ENCODE measurements around the gene LRRC47.
"Not testable (repeated sequence)": the region's sequence is repeated elsewhere in the genome, so short reads cannot be mapped to it uniquely, and the experiment has no call there.

The LRRC47 gene

DNA sequence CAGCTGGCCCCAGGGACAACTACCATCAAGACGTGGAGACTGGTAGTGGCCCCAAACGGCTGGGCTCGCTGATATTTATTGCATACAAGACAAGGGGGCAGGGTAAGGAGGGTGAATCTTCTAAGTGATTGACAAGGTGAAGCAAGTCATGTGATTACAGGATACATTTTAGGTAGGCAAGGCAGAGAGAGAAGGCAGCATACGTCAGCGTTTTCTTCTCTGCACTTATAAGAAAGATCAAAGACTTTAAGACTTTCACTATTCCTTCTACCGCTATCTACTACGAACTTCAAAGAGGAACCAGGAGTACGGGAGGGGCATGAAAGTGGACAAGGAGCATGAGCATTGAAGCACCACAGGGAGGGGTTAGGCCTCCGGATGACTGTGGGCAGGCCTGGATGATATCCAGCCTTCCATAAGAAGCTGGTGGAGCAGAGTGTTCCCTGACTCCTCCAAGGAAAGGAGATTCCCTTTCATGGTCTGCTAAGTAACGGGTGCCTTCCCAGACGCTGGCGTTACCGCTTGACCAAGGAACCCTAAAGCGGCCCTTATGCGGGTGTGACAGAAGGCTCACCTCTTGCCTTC is 47.9 kb downstream of the LRRC47 start:
- DNase-seq (ENCODE audit: low read depth, low spot score): not testable (repeated sequence)

DNA sequence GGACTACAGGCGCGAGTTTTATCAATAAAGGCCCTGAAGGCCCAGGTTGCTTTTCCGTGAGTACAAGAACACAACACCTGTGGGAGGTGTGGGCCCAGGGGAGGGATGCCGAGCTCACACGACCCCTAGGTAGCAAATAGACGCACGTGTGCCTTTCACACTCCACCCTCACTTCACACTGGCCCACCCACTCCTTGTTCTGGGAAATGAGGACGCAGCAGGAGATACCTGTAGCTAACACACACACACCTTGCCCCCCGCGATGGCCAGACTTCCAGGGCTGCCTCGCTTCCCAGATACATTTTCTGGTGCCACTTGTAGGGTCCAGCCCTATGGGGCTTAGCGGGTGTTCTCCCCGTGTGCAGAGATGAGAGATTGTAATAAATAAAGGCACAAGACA is 48.4 kb downstream of the LRRC47 start:
- DNase-seq (ENCODE audit: low read depth, low spot score): no peak

DNA sequence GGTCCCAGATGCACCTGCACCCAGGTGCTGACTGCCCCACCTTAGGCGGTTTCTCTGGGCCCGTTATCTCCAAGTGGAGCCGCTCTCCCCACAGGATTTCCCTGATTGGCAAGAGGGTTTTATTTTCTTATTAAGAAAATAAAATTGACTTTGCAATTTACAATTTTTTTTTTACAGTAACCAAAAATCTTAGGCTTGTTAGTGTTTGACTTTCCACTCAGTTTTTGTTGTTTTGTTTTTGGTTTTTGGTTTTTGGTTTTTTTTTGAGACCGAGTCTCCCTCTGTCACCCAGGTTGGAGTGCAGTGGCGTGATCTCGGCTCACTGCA is 48.8 kb downstream of the LRRC47 start:
- no peak for DNase-seq (ENCODE audit: low read depth, low spot score)

DNA sequence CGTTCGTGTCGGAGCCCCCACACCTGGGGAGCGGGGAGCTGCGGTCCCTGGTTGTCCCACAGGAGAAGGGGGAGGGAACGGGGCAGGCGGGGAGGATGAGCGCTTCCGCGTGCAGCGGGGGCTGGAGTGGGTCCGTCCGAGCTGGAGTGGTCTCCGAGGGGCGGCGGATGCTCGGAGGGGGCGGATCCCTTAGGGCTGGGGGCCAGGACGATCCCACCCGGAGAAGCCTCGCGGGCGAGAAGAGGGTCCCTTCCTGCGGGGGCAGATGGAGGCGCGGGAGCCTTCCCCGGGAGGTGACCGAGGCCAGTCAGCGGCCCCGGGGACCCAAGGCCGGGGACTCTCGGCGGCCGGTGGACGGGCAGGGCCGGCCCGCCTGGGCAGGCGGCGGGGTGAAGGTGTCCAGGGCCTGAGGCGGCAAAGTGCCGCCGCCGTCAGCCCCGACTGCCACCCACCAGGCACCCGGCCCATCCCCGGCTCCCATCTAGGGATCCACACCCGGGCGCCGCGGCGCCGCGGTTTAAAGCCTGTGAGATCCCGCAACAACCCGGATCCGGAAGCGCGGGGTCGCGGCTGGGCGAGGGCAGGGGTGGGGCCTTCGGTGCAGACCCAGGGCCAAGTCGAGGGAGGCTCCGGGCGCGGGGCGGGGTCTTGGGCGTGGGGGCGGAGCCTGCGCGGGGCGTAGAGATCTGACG is 49.3 kb downstream of the LRRC47 start:
- DNase-seq (ENCODE audit: low read depth, low spot score): peak; percentile 50

DNA sequence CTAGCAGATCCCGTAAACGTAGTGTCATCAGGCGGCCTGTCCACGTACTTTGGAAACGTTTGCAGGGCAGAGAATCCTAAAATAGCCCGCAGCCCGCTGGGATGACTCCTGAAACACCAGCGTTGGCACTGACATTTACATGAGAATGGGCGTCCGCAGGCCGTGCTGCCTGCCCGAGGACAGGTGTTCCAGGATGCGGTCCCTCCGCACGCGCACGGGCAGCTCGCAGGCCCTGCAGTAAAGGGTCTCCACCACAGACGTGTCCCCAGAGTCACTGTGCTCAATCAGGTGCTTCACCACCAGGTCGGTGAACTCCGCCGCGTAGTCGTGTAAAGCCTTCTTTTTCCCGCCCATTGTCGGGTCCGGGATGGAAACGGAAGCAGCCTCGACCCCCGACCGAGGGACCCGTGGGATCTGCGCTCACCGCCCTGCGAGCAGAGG is 49.9 kb downstream of the LRRC47 start:
- DNase-seq (ENCODE audit: low read depth, low spot score): no peak

DNA sequence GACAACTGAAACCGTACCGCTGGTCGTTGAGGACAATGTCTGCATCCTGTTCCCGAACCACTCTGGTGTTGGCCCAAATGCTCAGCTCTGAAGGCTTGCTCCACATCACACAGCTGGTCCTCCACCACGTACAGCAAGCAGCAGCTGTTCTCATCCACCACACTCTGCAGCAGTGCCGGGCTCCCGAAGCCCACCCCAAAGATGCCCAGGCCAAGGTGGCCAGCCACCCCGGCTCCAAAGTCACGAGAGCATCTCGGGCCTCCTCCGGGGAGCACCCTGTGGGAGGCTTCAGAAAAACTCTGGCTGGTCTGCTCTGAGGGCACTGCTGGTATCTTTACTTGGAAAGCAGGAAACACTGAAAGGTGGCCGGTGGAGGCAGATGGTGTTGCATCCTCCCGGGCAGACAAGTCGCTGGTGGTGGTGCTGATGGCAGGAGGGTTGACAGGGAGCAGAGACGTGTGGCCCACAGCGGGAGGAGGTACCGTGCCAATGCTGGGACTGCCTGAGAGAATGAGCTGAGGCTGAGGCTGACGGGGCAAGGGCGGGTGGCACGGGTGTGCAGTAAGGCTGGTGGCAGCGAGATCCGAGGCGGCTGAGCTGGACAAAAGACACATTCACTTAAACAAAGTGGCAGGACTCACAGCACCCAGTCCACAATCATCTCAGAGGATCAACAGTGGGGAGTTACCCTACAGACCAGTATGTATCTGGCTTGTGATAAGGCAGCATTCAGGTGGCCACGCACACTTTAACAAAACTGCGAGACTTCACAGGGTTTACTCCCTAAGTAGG is 50.5 kb downstream of the LRRC47 start:
- DNase-seq (ENCODE audit: low read depth, low spot score): no peak

DNA sequence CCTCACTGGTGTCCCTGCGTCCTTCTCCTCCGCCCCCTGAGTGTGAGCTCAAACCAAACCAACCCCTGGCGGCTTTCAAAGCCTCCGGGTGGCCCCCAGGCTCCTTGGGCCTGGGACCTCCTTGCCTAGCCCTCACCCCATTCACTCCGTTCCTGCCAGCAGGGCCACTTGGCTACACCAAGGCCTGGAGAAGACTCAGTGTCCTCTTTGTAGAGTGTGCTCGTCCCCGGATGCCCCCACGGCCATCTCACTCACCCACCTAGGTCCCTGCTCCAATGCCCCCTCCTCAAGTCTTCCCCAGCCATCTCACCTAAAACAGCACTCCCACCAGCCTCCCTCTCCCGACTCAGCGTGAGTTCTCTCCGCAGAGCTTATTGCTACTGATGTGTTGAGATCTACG is 51.2 kb downstream of the LRRC47 start:
- DNase-seq (ENCODE audit: low read depth, low spot score): no peak

DNA sequence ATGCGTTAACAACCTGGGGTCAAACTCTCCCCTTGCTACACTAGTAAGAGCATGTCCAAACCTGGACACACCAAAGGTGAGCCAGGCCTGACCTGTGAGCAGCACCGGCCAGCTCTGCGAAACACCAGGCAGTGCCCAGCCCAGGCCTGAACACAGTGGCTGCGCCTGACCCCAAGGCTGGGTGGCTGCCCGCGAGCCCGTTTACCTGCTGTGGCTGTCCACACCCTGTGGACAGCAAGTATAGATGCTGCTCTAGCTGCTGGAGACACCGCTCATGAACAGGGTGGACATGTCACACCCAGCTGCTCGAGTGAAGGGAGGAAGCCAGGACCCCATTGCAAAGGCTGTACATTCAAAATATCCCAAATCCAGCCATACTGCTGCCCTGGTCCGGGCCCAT is 51.7 kb downstream of the LRRC47 start:
- no peak for DNase-seq (ENCODE audit: low read depth, low spot score)

DNA sequence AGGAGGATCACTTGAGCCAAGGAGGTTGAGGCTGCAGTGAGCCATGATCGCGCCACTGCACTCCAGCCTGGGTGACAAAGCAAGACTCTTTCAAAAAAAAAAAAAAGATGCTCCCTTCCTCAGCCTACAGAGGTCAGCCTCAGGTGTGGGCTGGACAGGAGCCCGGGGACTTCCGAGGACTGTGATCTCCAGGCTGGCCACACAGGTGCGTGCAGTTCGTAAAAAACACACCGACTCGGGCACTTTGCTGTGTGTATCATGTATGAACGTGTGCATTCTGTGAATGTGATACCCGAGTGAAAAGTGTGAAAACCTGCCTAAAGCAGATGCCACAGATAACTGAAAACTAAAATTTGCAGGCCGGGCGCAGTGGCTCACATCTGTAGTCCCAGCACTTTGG is 52.5 kb downstream of the LRRC47 start:
- DNase-seq (ENCODE audit: low read depth, low spot score): no peak

DNA sequence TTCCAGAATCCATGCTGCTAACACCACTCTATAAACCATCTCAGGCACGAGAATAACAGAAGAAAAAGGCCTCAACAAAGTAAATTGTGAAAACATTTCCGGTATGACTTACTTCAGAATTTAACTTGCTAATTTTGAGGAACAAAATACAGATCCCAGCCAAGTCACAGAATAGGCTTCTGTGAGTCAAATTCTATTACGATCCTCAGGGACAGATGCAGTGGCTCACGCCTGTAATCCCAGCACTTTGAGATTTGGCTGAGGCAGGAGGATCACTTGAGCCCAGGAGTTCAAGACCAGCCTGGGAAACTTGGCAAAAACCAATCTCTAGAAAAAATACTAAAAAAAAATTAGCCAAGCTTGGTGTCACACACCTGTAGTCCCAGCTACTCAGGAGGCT is 52.9 kb downstream of the LRRC47 start:
- DNase-seq (ENCODE audit: low read depth, low spot score): no peak

DNA sequence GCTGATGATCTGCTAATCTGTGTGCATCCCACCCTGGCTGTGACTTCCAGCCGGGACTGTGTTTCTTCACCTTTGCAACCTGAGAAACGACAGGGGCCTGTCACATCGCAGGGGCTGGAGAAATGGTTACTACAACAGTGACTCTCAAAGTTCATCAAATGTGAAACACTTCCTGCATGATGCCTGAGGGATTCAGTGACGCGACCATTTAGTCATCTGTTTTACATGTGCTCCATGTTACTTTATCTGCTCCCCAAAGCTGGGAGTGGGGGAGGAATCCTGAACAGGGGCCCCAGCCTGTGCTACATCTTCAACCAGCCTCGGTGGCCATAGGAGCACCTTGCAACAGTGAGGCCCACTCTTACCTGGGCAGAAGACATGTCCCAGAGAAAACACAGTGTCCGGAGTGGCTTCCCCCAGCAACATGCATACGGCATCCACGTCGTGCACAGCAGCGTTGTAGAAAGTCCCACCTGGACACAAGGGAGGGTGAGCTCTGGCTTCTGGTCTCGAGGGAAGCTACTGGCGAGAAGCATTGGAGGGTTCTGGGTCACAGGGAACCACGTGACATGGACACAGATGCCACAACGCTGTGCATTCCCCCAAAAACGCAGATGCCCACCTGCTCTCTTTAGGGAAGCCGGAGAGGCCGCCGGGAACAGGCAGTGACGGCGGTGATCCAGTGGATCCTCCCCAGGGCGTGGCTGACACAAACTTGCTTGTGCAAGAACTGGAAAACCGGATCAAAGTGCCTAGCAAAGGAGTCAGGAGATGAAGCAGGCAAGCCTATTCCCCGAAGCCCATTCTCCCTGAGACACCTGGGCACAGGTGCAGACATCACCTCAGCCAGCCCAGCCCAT is 53.6 kb downstream of the LRRC47 start:
- DNase-seq (ENCODE audit: low read depth, low spot score): no peak

DNA sequence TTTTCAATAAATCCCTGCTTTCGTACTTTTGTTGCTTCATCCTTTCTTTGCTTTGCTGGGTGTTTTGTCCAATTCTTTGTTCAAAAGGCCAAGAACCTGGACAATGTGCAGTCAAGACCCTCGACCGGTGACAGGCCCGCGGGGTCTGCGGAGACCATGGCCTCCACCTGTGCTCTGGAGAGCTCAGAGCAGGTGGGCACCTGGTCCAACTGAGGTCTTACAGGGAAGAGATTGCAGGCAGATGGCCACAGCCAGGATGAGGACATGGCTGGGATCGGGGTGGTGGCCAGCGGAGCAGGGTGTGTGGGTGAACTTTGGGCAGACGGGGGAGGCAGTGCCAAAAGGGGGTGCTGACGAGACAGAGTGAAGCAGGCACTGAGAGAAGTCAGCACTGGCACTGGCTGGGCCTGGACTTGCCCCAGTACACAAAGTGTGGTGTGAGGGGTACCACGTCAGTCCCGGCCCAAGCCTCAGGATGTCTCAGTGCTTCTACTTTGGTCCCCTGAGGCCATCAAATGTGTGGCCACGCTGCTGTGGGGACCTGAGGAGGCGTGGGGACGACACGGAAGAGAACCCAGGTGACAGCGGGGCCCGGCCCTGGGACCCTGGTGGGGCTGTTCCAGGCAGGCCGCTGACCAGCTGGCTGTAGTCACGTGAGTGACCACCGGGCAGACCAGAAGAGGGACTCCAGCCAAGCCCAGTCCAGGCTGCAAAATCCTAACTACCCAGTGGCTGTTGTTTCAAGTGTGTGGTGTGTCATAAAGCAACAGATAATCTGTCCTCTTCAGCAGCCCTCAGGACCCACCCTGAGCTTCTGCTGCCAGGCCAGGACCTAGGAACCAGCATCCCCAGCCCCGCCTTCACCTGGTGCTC is 54.5 kb downstream of the LRRC47 start:
- DNase-seq (ENCODE audit: low read depth, low spot score): no peak

DNA sequence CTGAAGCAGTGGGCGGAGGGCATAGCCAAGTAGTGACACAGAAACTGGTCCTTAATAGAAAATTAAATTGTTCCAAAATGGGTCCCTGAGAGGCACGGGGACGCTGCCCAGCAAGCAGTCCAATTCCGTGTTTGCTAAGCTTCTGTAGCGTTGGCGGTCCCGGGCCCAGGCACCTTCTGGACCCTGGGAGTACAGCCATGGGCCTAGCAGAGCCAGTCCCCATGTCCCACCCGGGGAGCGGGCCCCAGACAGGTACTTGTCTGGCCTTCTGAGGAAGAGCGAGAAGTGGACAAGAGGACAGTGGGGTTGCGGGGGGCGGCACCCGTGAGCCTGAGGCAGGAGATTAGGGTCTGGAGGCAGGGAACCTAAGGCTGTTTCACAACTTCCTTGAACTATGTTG is 55.5 kb downstream of the LRRC47 start:
- no peak for DNase-seq (ENCODE audit: low read depth, low spot score)

DNA sequence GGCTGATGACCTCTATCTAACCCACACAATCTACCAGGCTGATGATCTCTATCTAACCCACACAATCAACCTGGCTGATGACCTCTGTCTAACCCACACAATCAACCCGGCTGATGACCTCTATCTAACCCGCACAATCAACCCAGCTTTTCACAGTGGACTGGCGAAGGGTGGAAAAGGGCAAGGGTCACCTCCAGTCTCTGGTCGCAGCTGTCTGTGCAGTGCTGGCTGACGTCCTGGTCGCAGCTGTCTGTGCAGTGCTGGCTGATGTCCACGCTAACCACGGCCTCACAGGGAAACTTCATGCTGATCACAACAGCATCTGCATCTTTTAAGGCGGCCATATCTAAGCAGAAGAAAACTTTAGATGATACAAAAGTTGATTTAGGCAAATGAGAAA is 56.3 kb downstream of the LRRC47 start:
- DNase-seq (ENCODE audit: low read depth, low spot score): no peak

DNA sequence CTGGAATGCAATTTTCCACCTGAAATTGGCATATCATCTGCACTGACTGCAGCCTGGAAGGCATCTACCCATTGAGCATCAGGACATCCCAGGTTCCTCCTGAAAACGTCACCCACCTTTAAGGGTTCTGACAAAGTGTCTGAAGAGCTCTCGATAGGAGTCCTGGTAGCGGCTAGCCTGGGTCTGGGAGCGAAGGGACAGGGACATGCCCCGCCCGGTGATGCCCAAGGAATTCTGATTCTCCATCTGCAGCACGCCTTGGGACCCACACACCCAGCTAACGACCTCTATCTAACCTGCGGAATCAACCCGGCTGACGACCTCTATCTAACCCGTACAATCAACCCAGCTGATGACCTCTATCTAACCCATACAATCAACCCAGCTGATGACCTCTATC is 57.4 kb downstream of the LRRC47 start:
- DNase-seq (ENCODE audit: low read depth, low spot score): no peak

DNA sequence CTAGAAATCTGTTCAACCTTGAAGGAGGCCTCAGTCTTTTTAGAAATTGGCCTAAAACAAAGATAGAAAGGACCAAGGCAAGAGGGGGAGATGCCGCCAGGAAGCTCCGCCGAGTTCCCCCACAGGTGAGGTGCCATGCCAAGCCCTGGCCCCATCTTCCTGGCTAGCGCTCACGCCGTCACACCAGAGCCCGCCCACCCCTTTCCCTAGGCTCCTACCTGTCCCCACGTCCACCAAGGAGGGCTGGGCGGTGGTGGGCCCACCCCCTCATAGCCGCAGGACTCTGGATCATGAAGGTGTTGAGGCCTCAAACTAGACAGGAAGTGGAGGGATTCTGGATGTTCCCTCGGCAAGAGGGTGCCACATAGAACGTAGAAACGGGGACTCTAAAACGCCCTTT is 59.6 kb downstream of the LRRC47 start:
- no peak for DNase-seq (ENCODE audit: low read depth, low spot score)

DNA sequence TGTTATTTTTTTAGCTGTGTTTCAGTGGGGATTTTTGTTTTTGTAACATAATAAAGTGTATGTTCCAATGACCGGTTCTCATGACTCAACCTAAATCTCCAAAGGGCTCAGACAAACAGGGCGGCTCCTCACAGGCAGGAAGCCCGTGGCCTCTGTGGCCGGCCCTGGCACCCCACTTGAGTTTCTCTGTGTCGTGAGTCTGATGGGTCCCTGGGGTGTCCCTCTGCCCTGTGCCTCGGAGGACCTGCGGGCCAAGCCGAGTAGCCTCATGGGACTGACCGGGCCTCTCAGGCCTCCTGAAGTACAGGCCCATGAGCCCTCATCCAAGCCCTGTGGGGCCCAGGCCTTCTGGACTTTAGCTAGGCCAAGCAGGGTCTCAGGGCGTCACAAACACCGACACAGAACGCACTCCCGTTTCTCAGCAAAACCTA is 60.2 kb downstream of the LRRC47 start:
- DNase-seq (ENCODE audit: low read depth, low spot score): no peak

DNA sequence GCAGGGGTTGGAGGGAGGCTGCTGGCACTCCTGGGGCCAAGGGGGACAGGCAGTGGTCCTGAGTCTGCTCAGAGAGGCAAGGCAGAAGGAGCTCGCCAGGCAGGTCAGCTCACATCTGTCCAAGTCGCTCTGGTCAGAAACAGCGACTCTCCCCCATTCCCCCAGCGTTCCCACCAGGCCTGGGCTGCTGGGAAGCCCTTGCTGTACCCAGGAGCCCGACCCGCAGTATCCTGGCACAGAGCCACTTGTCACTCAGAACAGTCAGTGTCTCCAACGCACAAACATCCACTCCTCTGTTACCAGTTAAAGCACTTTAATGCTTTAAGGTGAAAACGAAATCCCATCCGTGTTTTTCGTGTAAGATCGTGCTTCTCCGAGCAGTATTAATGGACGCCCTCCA is 60.6 kb downstream of the LRRC47 start:
- no peak for DNase-seq (ENCODE audit: low read depth, low spot score)

DNA sequence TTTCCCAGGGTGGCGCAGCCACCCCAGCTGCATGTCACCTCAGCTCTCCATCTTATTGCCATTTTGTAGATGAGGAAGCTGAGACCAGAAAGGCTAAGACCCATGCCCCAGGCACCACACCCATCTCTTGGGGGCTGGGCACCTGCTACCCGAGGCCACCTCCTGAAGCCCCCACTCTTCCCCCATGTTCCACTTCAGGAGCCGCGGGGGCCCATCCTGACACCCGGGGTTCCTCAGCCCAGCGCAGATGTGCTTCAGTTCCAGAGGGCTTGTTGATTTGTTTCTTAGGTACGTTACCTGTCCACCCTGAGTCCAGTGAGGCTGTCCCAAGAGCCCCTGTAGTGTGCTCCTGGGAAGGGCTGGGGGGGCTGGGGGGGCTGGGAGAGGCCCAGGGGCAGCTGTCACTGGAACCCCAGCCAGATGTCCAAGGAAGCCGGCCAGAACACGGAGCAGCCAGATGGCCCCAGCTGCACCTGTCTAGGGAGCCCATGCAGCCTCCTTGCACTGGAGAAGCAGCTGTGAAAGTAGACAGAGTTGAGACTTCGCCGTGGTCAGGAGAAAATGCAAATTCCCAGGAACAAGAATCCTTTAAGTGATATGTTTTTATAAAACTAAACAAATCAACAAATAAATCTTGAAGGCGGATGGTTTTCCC is 61.1 kb downstream of the LRRC47 start:
- no peak for DNase-seq (ENCODE audit: low read depth, low spot score)

DNA sequence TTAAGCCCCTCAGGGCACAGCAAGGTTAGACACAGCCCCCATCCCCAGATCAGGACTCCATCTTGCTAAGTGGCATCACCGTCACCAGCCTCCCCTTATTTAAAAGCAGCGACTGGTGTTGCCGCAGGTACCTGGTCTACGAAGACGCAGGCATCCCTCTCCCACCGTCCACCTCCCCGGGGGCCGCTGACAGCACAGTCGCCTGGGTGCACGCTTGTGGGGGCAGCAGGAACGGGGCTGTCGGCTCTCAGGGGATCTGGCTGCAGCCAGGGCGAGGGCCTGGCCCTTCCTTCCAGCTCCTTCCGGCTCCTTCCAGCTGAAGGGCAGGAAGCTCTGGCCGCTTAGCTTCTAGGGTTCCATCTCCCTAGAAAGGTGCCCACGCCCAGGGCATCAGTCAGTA is 61.7 kb downstream of the LRRC47 start:
- DNase-seq (ENCODE audit: low read depth, low spot score): no peak
